A549 (cell line): ENCODE data around the gene PCDHA7.

Experiments used
- CTCF ChIP-seq: fragments of >200 bp; sonication (Bioruptor Twin); formaldehyde crosslinking; IDR thresholded peaks from 3 replicates; pipeline ENCODE4 v1.5.1; 2016
- EP300 ChIP-seq, 2 experiments: fragments of >200 bp; sonication (Bioruptor Twin); formaldehyde crosslinking; IDR thresholded peaks; 2 replicates in 1 of 2; 3 replicates in 1 of 2; pipeline ENCODE4 v1.6.1; 2016 to 2017
- JUNB ChIP-seq: fragments of >200 bp; sonication (Bioruptor Twin); formaldehyde crosslinking; IDR thresholded peaks from 2 replicates; pipeline ENCODE4 v1.6.1; 2016
- POLR2A ChIP-seq: IDR thresholded peaks from 2 replicates; pipeline ENCODE4 v1.6.1; 2012; ENCODE audit warnings: mild to moderate bottlenecking, low read length
- POLR2AphosphoS2 ChIP-seq: conservative IDR thresholded peaks from 2 replicates; pipeline ENCODE4 v1.6.1; 2012; ENCODE audit warnings: low read length, improper control_type of control experiment, inconsistent platforms
- RAD21 ChIP-seq, 2 experiments: fragments of >200 bp in 1 of 2; sonication (Bioruptor Twin) in 1 of 2; formaldehyde crosslinking in 1 of 2; IDR thresholded peaks in 1 of 2; conservative IDR thresholded peaks in 1 of 2; 2 replicates in 1 of 2; 3 replicates in 1 of 2; pipeline ENCODE4 v1.6.1; 2012 to 2018; ENCODE audit warnings: inconsistent platforms in 1 of 2
- RNF2 ChIP-seq: fragments of 200-600 bp; sonication (generic); IDR thresholded peaks from 2 replicates; pipeline ENCODE4 v1.6.1; 2016; ENCODE audit warnings: low read depth, mild to moderate bottlenecking, antibody characterized with exemption, moderate library complexity, borderline replicate concordance

- TF ChIP-seq RNF2 (no peak), JUNB (no peak), POLR2AphosphoS2 (no peak), EP300 (IDR thresholded peaks at IDR 0.05) (no peak), RAD21 (conservative IDR thresholded peaks at IDR 0.05 in 1 of 2, IDR thresholded peaks at IDR 0.05 in 1 of 2) (no peak), POLR2A (no peak), CTCF (no peak)
Observed at GRCh38 chr5:140883927-140884697, 50.0 kb downstream of the PCDHA7 start.
